A673 (cell line): ENCODE results near the gene SLC25A25. TPM values are rescaled to one million over a fixed set of nuclear protein-coding genes. Genes with fewer than 3 reads are reported as not detected.

ENCODE experiments used
- BruUV-seq: library from RNA; stranded (reverse); fragments of 400-500 nt; replicated peaks from 2 replicates; lab custom pipeline; 2021; lab: Mats Ljungman, UMichigan
- CTCF ChIA-PET: fragments of 300-600 bp; sonication (Branson Sonifier 250); formaldehyde crosslinking; loops from one replicate; lab custom pipeline; 2022; ENCODE audit warnings: antibody characterized with exemption; lab: Charles Lee
- POLR2A ChIA-PET: fragments of 300-600 bp; sonication (Branson Sonifier 250); formaldehyde crosslinking; loops from one replicate; lab custom pipeline; 2022; ENCODE audit warnings: antibody characterized with exemption; ENCODE audit not compliant: low non-redundant PET; lab: Charles Lee
- DNase-seq: peaks from one replicate; pipeline ENCODE4 v3.0.0-alpha.2; 2015; ENCODE audit warnings: low spot score
- H3K27ac ChIP-seq: fragments of 200-600 bp; sonication (generic); 2 replicates; pipeline ENCODE4 v1.5.1; 2016; ENCODE audit warnings: mixed run types, low read depth, mild to moderate bottlenecking, mixed read lengths, antibody characterized with exemption, low read length; ENCODE audit not compliant: poor library complexity, severe bottlenecking
- H3K27me3 ChIP-seq: fragments of 200-600 bp; sonication (generic); replicated peaks from 2 replicates; pipeline ENCODE4 v1.6.1; 2017; ENCODE audit warnings: mixed run types, low read depth, mild to moderate bottlenecking, mixed read lengths, antibody characterized with exemption, low read length; ENCODE audit not compliant: insufficient read depth, poor library complexity
- H3K36me3 ChIP-seq: fragments of 200-600 bp; sonication (generic); 2 replicates; pipeline ENCODE4 v1.6.1; 2016; ENCODE audit warnings: mixed run types, mild to moderate bottlenecking, mixed read lengths, antibody characterized with exemption, low read length; ENCODE audit not compliant: insufficient read depth, poor library complexity, severe bottlenecking
- H3K4me1 ChIP-seq: fragments of 200-600 bp; sonication (generic); 2 replicates; pipeline ENCODE4 v1.6.1; 2017; ENCODE audit warnings: mixed run types, mild to moderate bottlenecking, mixed read lengths, antibody characterized with exemption, low read length; ENCODE audit not compliant: insufficient read depth, poor library complexity, severe bottlenecking
- H3K4me3 ChIP-seq: fragments of 200-600 bp; sonication (generic); 2 replicates; pipeline ENCODE4 v1.5.1; 2016; ENCODE audit warnings: low read depth, mixed run types, mild to moderate bottlenecking, mixed read lengths, low read length; ENCODE audit not compliant: poor library complexity, severe bottlenecking
- H3K9me3 ChIP-seq: fragments of 200-600 bp; sonication (generic); 2 replicates; pipeline ENCODE4 v1.6.1; 2016; ENCODE audit warnings: mixed run types, low read depth, mild to moderate bottlenecking, mixed read lengths, antibody characterized with exemption, low read length; ENCODE audit not compliant: poor library complexity, severe bottlenecking
- CTCF ChIP-seq: fragments of 300-800, 200-600 bp; sonication (generic); conservative IDR thresholded peaks from 2 replicates; pipeline ENCODE4 v1.5.1; 2017; ENCODE audit warnings: low read depth, mild to moderate bottlenecking, antibody characterized with exemption, low read length, moderate library complexity, mixed read lengths
- EZH2 ChIP-seq: fragments of 200-600 bp; sonication (generic); IDR thresholded peaks from 2 replicates; pipeline ENCODE4 v1.6.1; 2017; ENCODE audit warnings: borderline replicate concordance, low read depth, mild to moderate bottlenecking, mixed read lengths, antibody characterized with exemption, low read length; ENCODE audit not compliant: poor library complexity, severe bottlenecking
- intact Hi-C: fragments of 100-400 bp; cut with micrococcal nuclease; formaldehyde crosslinking; loops from one replicate; pipeline ENCODE4 v1.10.0; 2022; ENCODE audit not compliant: unreplicated experiment
- total RNA-seq: library from RNA; stranded (reverse); gene quantifications from 2 replicates; pipeline ENCODE4 v1.2.3, GENCODE V29; 2021

Gene SLC25A25
- total RNA-seq, 1 experiment from 2014 or later, result 24.7 TPM

GRCh38 chr9:128127568-128127989 is 59.5 kb downstream of the SLC25A25 start, which contains the start of gene PTGES2:
PTGES2 (minus strand) TSS chr9:128127729; CDS start chr9:128127717, 12 bp downstream.
- intact Hi-C loops, result no loop called here
- peaks cover 13% of the 10 kb centered on the region for H3K36me3 ChIP-seq
- peak; percentile 93 for DNase-seq
- ChIA-PET CTCF (no interaction called here), POLR2A (no interaction called here)
- H3K27me3 ChIP-seq, result no peaks in the 10 kb centered on the region
- no TSS peak for BruUV-seq
- no peaks in the 10 kb centered on the region for H3K9me3 ChIP-seq
- peaks cover 20% of the 10 kb centered on the region for H3K4me1 ChIP-seq
- H3K27ac ChIP-seq, result peak within 1 kb of the TSS; percentile 96
- TF ChIP-seq EZH2 (no peak), CTCF (no peak)
- peak within 1 kb of the TSS; percentile 95 for H3K4me3 ChIP-seq

GRCh38 chr9:128127990-128128835 is 60.2 kb downstream of the SLC25A25 start:
- no peaks in the 10 kb centered on the region for H3K9me3 ChIP-seq
- peak; percentile 95 for DNase-seq
- POLR2A ChIA-PET, result interaction anchor here (0.5 kb wide), 1 partner anchor 424 kb away, joined by 4 read pairs; no protein-coding TSS in a partner anchor
- TF ChIP-seq EZH2 (no peak), CTCF (no peak)
- BruUV-seq, result no TSS peak
- peak overlapping the region; percentile 96 for H3K27ac ChIP-seq
- CTCF ChIA-PET, result interaction anchor here (0.6 to 1.2 kb wide), 3 partner anchors 11 to 39 kb away, joined by 3 read pairs; no protein-coding TSS in a partner anchor
- peaks cover 20% of the 10 kb centered on the region for H3K4me1 ChIP-seq
- H3K27me3 ChIP-seq, result no peaks in the 10 kb centered on the region
- H3K36me3 ChIP-seq, result peaks cover 8% of the 10 kb centered on the region
- peak overlapping the region; percentile 95 for H3K4me3 ChIP-seq
- intact Hi-C loops, result no loop called here

- Histone ChIP-seq H3K36me3 (peaks cover 8% of the 10 kb centered on the region), H3K4me1 (peaks cover 20% of the 10 kb centered on the region), H3K27me3 (no peaks in the 10 kb centered on the region), H3K4me3 (peak overlapping the region; percentile 95), H3K9me3 (no peaks in the 10 kb centered on the region), H3K27ac (peak overlapping the region; percentile 96)
- no TSS peak for BruUV-seq
- no peak for DNase-seq
- ChIA-PET POLR2A (interaction anchor here (0.5 kb wide), 1 partner anchor 423 kb away, joined by 4 read pairs; no protein-coding TSS in a partner anchor), CTCF (interaction anchor here (1.0 to 1.2 kb wide), 2 partner anchors 12 to 30 kb away, joined by 3 read pairs; no protein-coding TSS in a partner anchor)
- intact Hi-C loops, result no loop called here
- TF ChIP-seq CTCF (no peak), EZH2 (no peak)
Measured at GRCh38 chr9:128128836-128129590, 61.0 kb downstream of the SLC25A25 start.
